Upper lobe of left lung (tissue), 6 donors: ENCODE results near the gene GSC. TPM values are rescaled to one million over a fixed set of nuclear protein-coding genes. Genes with fewer than 3 reads are reported as not detected.

Experiments
- ATAC-seq, 2 donors: fragments of 200-7000 bp; cut with Tn5 transposase; one replicate each; pipeline ENCODE4 v1.9.1; 2022; ENCODE audit warnings: mild to moderate bottlenecking in 2 of 2, moderate library complexity in 2 of 2; ENCODE audit not compliant: low FRiP score in 2 of 2
- DNase-seq, 2 donors: peaks; one replicate each; pipeline ENCODE4 v3.0.0-alpha.2; 2019 to 2020
- H3K27ac ChIP-seq, 4 donors: fragments of 200-600 bp; sonication (generic); one replicate each; pipeline ENCODE4 v1.5.1; 2016 to 2019
- H3K27me3 ChIP-seq, 4 donors: fragments of 200-600 bp; sonication (generic); one replicate each; pipeline ENCODE4 v1.5.1; 2017 to 2019
- H3K36me3 ChIP-seq, 4 donors: fragments of 200-600 bp; sonication (generic); one replicate each; pipeline ENCODE4 v1.5.1; 2016 to 2019
- H3K4me1 ChIP-seq, 4 donors: fragments of 200-600 bp; sonication (generic); one replicate each; pipeline ENCODE4 v1.5.1; 2018 to 2019
- H3K4me3 ChIP-seq, 4 donors: fragments of 200-600 bp; sonication (generic); one replicate each; pipeline ENCODE4 v1.5.1; 2017 to 2019; ENCODE audit warnings: mild to moderate bottlenecking in 2 of 4, moderate library complexity in 1 of 4
- H3K9me3 ChIP-seq, 4 donors: fragments of 200-600 bp; sonication (generic); one replicate each; pipeline ENCODE4 v1.5.1; 2018 to 2019
- CTCF ChIP-seq, 6 experiments: fragments of 450-650 bp in 4 of 6; fragments of 200-600 bp in 2 of 6; sonication (generic) in 2 of 6; IDR thresholded peaks; one replicate each; pipeline ENCODE4 v1.5.1; 2016 to 2019; ENCODE audit warnings: antibody characterized with exemption in 6 of 6
- EP300 ChIP-seq, 4 donors: sonication (generic); formaldehyde crosslinking; IDR thresholded peaks; one replicate each; pipeline ENCODE4 v1.5.1; 2017; ENCODE audit warnings: antibody characterized with exemption in 4 of 4, control low read depth in 2 of 4
- POLR2A ChIP-seq, 4 donors: fragments of 450-650 bp; IDR thresholded peaks; one replicate each; pipeline ENCODE4 v1.5.1; 2016 to 2017; ENCODE audit warnings: antibody characterized with exemption in 4 of 4, mild to moderate bottlenecking in 2 of 4
- POLR2AphosphoS5 ChIP-seq, 2 donors: sonication (generic); formaldehyde crosslinking; IDR thresholded peaks; one replicate each; pipeline ENCODE4 v1.5.1; 2017; ENCODE audit warnings: antibody characterized with exemption in 2 of 2
- WGBS, 2 donors: methylation state at CpG; one replicate each; pipeline ENCODE4 v1.1.5; 2017 to 2018; 5-methylcytosine and 5-hydroxymethylcytosine counted together
- total RNA-seq, 6 donors: library from RNA; depleted of rRNA in 4 of 6; stranded (reverse); fragments of >200 nt in 4 of 6; gene quantifications; one replicate each; pipeline versions ENCODE4 v1.1.0 to v1.2.1, GENCODE V29; 2016 to 2021
- donor health status: DM: no; HTN: no; CAD: no; lungs with moderate emphysema.
- donor health status: DM: no; HTN: yes; CAD: no; lungs with severe emphysema.

The GSC gene
- total RNA-seq: under 1 TPM in 1 of 6 donors, not detected in 5; 0.47 TPM

- peaks cover 1 to 79% (median 44%) of the 10 kb centered on the region in 4 donors for H3K27me3 ChIP-seq
- no peaks in the 10 kb centered on the region for H3K36me3 ChIP-seq
- ATAC-seq (peak in 1 of 2 donors; percentile 90), DNase-seq (peak in 1 of 2 donors; percentile 88)
- H3K9me3 ChIP-seq: no peaks in the 10 kb centered on the region
- no peak for TF ChIP-seq CTCF (IDR thresholded peaks at IDR 0.05)
- TF ChIP-seq POLR2AphosphoS5 (IDR thresholded peaks at IDR 0.05): no peak
- TF ChIP-seq POLR2A (IDR thresholded peaks at IDR 0.05): no peak
- no peak for TF ChIP-seq EP300 (IDR thresholded peaks at IDR 0.05)
- H3K4me3 ChIP-seq: peak within 1 kb of the TSS in 3 of 4 donors; percentile 40 to 56 (median 52)
- 1 to 3% methylated on average over 17 to 53 of the region's 96 CpGs for WGBS, 2 donors
- H3K27ac ChIP-seq: no peak within 1 kb of the TSS
- peaks cover 24 to 25% (median 25%) of the 10 kb centered on the region in 4 donors for H3K4me1 ChIP-seq
Measured at GRCh38 chr14:94769391-94770250, at the start of gene GSC. TSS of gene GSC (minus strand) at chr14:94770113. CDS start at chr14:94770015, 98 bp downstream.

- no peak for ATAC-seq
- no peak for DNase-seq
- H3K4me3 ChIP-seq: no peak overlapping the region
- H3K27me3 ChIP-seq: no peaks in the 10 kb centered on the region
- TF ChIP-seq POLR2A (IDR thresholded peaks at IDR 0.05) (no peak), CTCF (IDR thresholded peaks at IDR 0.05) (no peak), EP300 (IDR thresholded peaks at IDR 0.05) (no peak), POLR2AphosphoS5 (IDR thresholded peaks at IDR 0.05) (no peak)
- no peaks in the 10 kb centered on the region for H3K9me3 ChIP-seq
- no peak overlapping the region for H3K27ac ChIP-seq
- 69 to 90% methylated on average over 1 of the region's 3 CpGs for WGBS, 2 donors
- H3K4me1 ChIP-seq: no peaks in the 10 kb centered on the region
- H3K36me3 ChIP-seq: no peaks in the 10 kb centered on the region
Measured at GRCh38 chr14:94819531-94819930, 49.6 kb upstream of the GSC start.

- Histone ChIP-seq H3K9me3 (no peaks in the 10 kb centered on the region), H3K4me1 (no peaks in the 10 kb centered on the region), H3K36me3 (no peaks in the 10 kb centered on the region), H3K27ac (no peak overlapping the region), H3K4me3 (no peak overlapping the region), H3K27me3 (no peaks in the 10 kb centered on the region)
- TF ChIP-seq POLR2A (IDR thresholded peaks at IDR 0.05) (no peak), EP300 (IDR thresholded peaks at IDR 0.05) (no peak), CTCF (IDR thresholded peaks at IDR 0.05) (no peak), POLR2AphosphoS5 (IDR thresholded peaks at IDR 0.05) (no peak)
- DNase-seq (no peak), ATAC-seq (no peak)
- 31 to 53% methylated on average over 6 of the region's 6 CpGs for WGBS, 2 donors
Measured at GRCh38 chr14:94816113-94816512, 46.2 kb upstream of the GSC start.

- ATAC-seq (no peak), DNase-seq (no peak)
- TF ChIP-seq POLR2A (IDR thresholded peaks at IDR 0.05) (no peak), CTCF (IDR thresholded peaks at IDR 0.05) (no peak), POLR2AphosphoS5 (IDR thresholded peaks at IDR 0.05) (no peak), EP300 (IDR thresholded peaks at IDR 0.05) (no peak)
- Histone ChIP-seq H3K27ac (no peak overlapping the region), H3K4me3 (no peak overlapping the region), H3K9me3 (no peaks in the 10 kb centered on the region), H3K27me3 (no peaks in the 10 kb centered on the region), H3K36me3 (no peaks in the 10 kb centered on the region), H3K4me1 (no peaks in the 10 kb centered on the region)
- WGBS, 2 donors: 33 to 39% methylated on average over 5 of the region's 5 CpGs
Measured at GRCh38 chr14:94805680-94806288, 35.9 kb upstream of the GSC start.
